DND-41 (cell line): ENCODE data around the gene MPI.

Experiments used
- ATAC-seq: fragments of 200-7000 bp; cut with Tn5 transposase; 3 replicates; pipeline ENCODE4 v1.9.1; 2021; ENCODE audit warnings: low read depth; ENCODE audit not compliant: insufficient read depth
- DNase-seq: peaks from one replicate; pipeline ENCODE4 v3.0.0-alpha.2; 2020
- H2AFZ ChIP-seq: 2 replicates; pipeline ENCODE4 v1.6.0; 2012; ENCODE audit warnings: low read depth, low read length
- H3K27ac ChIP-seq: 2 replicates; pipeline ENCODE4 v1.5.1; 2012; ENCODE audit warnings: low read length, inconsistent platforms
- H3K27me3 ChIP-seq: fragments of 200-600 bp; sonication (generic); 2 replicates; pipeline ENCODE4 v1.6.0; 2012; ENCODE audit warnings: low read length, mild to moderate bottlenecking, inconsistent platforms; ENCODE audit not compliant: insufficient read depth, poor library complexity
- H3K36me3 ChIP-seq: 2 replicates; pipeline ENCODE4 v1.5.1; 2012; ENCODE audit warnings: low read length, inconsistent platforms; ENCODE audit not compliant: insufficient read depth
- H3K4me1 ChIP-seq: 2 replicates; pipeline ENCODE4 v1.5.1; 2012; ENCODE audit warnings: mild to moderate bottlenecking, low read length; ENCODE audit not compliant: insufficient read depth
- H3K4me2 ChIP-seq: 2 replicates; pipeline ENCODE4 v1.6.0; 2012; ENCODE audit warnings: mild to moderate bottlenecking, moderate library complexity, low read length, inconsistent platforms; ENCODE audit not compliant: insufficient read depth
- H3K4me3 ChIP-seq, 2 experiments: fragments of 200-600 bp in 1 of 2; shearing (Covaris generic) in 1 of 2; 2 replicates each; pipeline ENCODE4 v1.5.1; 2012 to 2016; ENCODE audit warnings: inconsistent platforms in 2 of 2, low read length in 2 of 2, mild to moderate bottlenecking in 2 of 2, low read depth in 1 of 2, moderate library complexity in 1 of 2
- H3K79me2 ChIP-seq: 2 replicates; pipeline ENCODE4 v1.6.0; 2012; ENCODE audit warnings: low read length, inconsistent platforms; ENCODE audit not compliant: insufficient read depth
- H3K9ac ChIP-seq: 2 replicates; pipeline ENCODE4 v1.6.0; 2012; ENCODE audit warnings: low read depth, mild to moderate bottlenecking, inconsistent platforms, low read length, moderate library complexity
- H3K9me3 ChIP-seq: 2 replicates; pipeline ENCODE4 v1.5.1; 2012; ENCODE audit warnings: low read length, moderate library complexity, mild to moderate bottlenecking, inconsistent platforms; ENCODE audit not compliant: insufficient read depth, severe bottlenecking
- H4K20me1 ChIP-seq: 2 replicates; pipeline ENCODE4 v1.6.0; 2012; ENCODE audit warnings: low read length; ENCODE audit not compliant: insufficient read depth
- CTCF ChIP-seq: IDR thresholded peaks from 2 replicates; pipeline ENCODE4 v1.5.1; 2012; ENCODE audit warnings: borderline replicate concordance, low read length, moderate library complexity, mild to moderate bottlenecking; ENCODE audit not compliant: poor library complexity, severe bottlenecking; ENCODE audit errors: extremely low read depth
- EZH2 ChIP-seq: IDR thresholded peaks from 3 replicates; pipeline ENCODE4 v1.6.1; 2012; ENCODE audit warnings: borderline replicate concordance, low read depth, mild to moderate bottlenecking, moderate library complexity, low read length, inconsistent platforms; ENCODE audit not compliant: severe bottlenecking

MPI gene

GRCh38 chr15:74889390-74889882 lies 406 bp upstream of the MPI start:
- Histone ChIP-seq H3K9me3 (no peaks in the 10 kb centered on the region), H3K4me3 (peak overlapping the region; percentile 83 to 98), H4K20me1 (no peaks in the 10 kb centered on the region), H3K27me3 (no peaks in the 10 kb centered on the region), H2AFZ (peak overlapping the region; percentile 94), H3K79me2 (peaks cover 12% of the 10 kb centered on the region), H3K36me3 (peaks cover 25% of the 10 kb centered on the region), H3K4me2 (peak overlapping the region; percentile 88), H3K4me1 (peaks cover 30% of the 10 kb centered on the region), H3K27ac (peak overlapping the region; percentile 85), H3K9ac (peak overlapping the region; percentile 90)
- DNase-seq (no peak), ATAC-seq (peak; percentile 44)
- TF ChIP-seq EZH2 (no peak), CTCF (no peak)

GRCh38 chr15:74890665-74890960 lies 771 bp downstream of the MPI start:
- Histone ChIP-seq H3K27ac (peak overlapping the region; percentile 85), H3K4me1 (peaks cover 30% of the 10 kb centered on the region), H3K4me3 (peak overlapping the region; percentile 83 to 98), H2AFZ (peak overlapping the region; percentile 94), H3K9ac (peak overlapping the region; percentile 90), H3K36me3 (peaks cover 25% of the 10 kb centered on the region), H3K4me2 (peak overlapping the region; percentile 88), H3K79me2 (peaks cover 12% of the 10 kb centered on the region), H3K27me3 (no peaks in the 10 kb centered on the region), H3K9me3 (no peaks in the 10 kb centered on the region), H4K20me1 (no peaks in the 10 kb centered on the region)
- ATAC-seq (no peak), DNase-seq (no peak)
- no peak for TF ChIP-seq CTCF
- TF ChIP-seq EZH2, result no peak

- no peaks in the 10 kb centered on the region for H3K27me3 ChIP-seq
- H3K4me1 ChIP-seq, result peaks cover 30% of the 10 kb centered on the region
- H3K9ac ChIP-seq, result no peak overlapping the region
- peaks cover 12% of the 10 kb centered on the region for H3K79me2 ChIP-seq
- H3K36me3 ChIP-seq, result peaks cover 31% of the 10 kb centered on the region
- no peak overlapping the region for H3K4me3 ChIP-seq
- H3K27ac ChIP-seq, result no peak overlapping the region
- ATAC-seq (no peak), DNase-seq (no peak)
- peak overlapping the region; percentile 88; the same call in 1 of the 2 replicates for H3K4me2 ChIP-seq
- TF ChIP-seq EZH2 (no peak), CTCF (no peak)
- H3K9me3 ChIP-seq, result no peaks in the 10 kb centered on the region
- H2AFZ ChIP-seq, result no peak overlapping the region
- H4K20me1 ChIP-seq, result no peaks in the 10 kb centered on the region
Observed at GRCh38 chr15:74891469-74891868, 1.6 kb downstream of the MPI start.

GRCh38 chr15:74892313-74892712 lies 2.5 kb downstream of the MPI start:
- Histone ChIP-seq H3K9ac (no peak overlapping the region), H3K9me3 (no peaks in the 10 kb centered on the region), H3K36me3 (peaks cover 36% of the 10 kb centered on the region), H4K20me1 (no peaks in the 10 kb centered on the region), H3K4me1 (peaks cover 30% of the 10 kb centered on the region), H3K27me3 (no peaks in the 10 kb centered on the region), H3K79me2 (peaks cover 12% of the 10 kb centered on the region), H3K4me2 (no peak overlapping the region), H3K27ac (no peak overlapping the region), H3K4me3 (no peak overlapping the region), H2AFZ (no peak overlapping the region)
- ATAC-seq (no peak), DNase-seq (no peak)
- TF ChIP-seq CTCF (no peak), EZH2 (no peak)
